Left kidney (tissue), 2 donors: Measurements from ENCODE around the gene TSPAN9. TPM values are rescaled to one million over a fixed set of nuclear protein-coding genes. Genes with fewer than 3 reads are reported as not detected.

Experiments used
- DNase-seq: peaks from one replicate; pipeline ENCODE4 v3.0.0-alpha.2; 2013
- polyA plus RNA-seq: library from polyadenylated mRNA; unstranded; fragments of 120-200 nt; gene quantifications from one replicate; pipeline ENCODE4 v1.2.1, GENCODE V29; 2013; ENCODE audit not compliant: insufficient read length

Gene TSPAN9
- polyA plus RNA-seq, 1 donor: 79.9 TPM

- DNase-seq: no peak
Measured at GRCh38 chr12:3272958-3273357, 195.8 kb downstream of the TSPAN9 start.

GRCh38 chr12:3273409-3273853, 196.3 kb downstream of the TSPAN9 start:
- no peak for DNase-seq

- DNase-seq: no peak
Measured at GRCh38 chr12:3274664-3275063, 197.5 kb downstream of the TSPAN9 start.

- DNase-seq: peak; percentile 45
Measured at GRCh38 chr12:3275171-3276041, 198.2 kb downstream of the TSPAN9 start.

- DNase-seq: no peak
Measured at GRCh38 chr12:3276226-3276625, 199.0 kb downstream of the TSPAN9 start.

- DNase-seq: no peak
Measured at GRCh38 chr12:3277306-3277943, 200.2 kb downstream of the TSPAN9 start.

- DNase-seq: no peak
Measured at GRCh38 chr12:3278681-3279414, 201.7 kb downstream of the TSPAN9 start.

GRCh38 chr12:3279415-3279780, 202.2 kb downstream of the TSPAN9 start:
- DNase-seq: no peak

- DNase-seq: no peak
Measured at GRCh38 chr12:3279832-3280231, 202.7 kb downstream of the TSPAN9 start.

GRCh38 chr12:3280967-3281366, 203.8 kb downstream of the TSPAN9 start:
- no peak for DNase-seq

- no peak for DNase-seq
Measured at GRCh38 chr12:3281588-3282383, 204.6 kb downstream of the TSPAN9 start.

- DNase-seq: no peak
Measured at GRCh38 chr12:3282384-3282670, 205.1 kb downstream of the TSPAN9 start.

GRCh38 chr12:3283137-3283680, 206.0 kb downstream of the TSPAN9 start:
- no peak for DNase-seq

- no peak for DNase-seq
Measured at GRCh38 chr12:3284405-3284804, 207.2 kb downstream of the TSPAN9 start.

GRCh38 chr12:3285570-3285969, 208.4 kb downstream of the TSPAN9 start:
- DNase-seq: no peak

- no peak for DNase-seq
Measured at GRCh38 chr12:3288690-3289089, 211.5 kb downstream of the TSPAN9 start.

GRCh38 chr12:3289702-3290101, 212.5 kb downstream of the TSPAN9 start:
- no peak for DNase-seq

- no peak for DNase-seq
Measured at GRCh38 chr12:3291939-3292338, 214.8 kb downstream of the TSPAN9 start.

GRCh38 chr12:3292677-3293412, 215.7 kb downstream of the TSPAN9 start:
- DNase-seq: no peak

- no peak for DNase-seq
Measured at GRCh38 chr12:3293446-3294161, 216.4 kb downstream of the TSPAN9 start.
